NCI-H526 (cell line): ENCODE data around the gene SYCE3.
"Not testable (repeated sequence)": the region's sequence is repeated elsewhere in the genome, so short reads cannot be mapped to it uniquely, and the experiment has no call there.

Experiments
- DNase-seq, 2 experiments: peaks; one replicate each; lab custom pipeline; 2025; lab: John Stamatoyannopoulos, UW

The SYCE3 gene

DNA sequence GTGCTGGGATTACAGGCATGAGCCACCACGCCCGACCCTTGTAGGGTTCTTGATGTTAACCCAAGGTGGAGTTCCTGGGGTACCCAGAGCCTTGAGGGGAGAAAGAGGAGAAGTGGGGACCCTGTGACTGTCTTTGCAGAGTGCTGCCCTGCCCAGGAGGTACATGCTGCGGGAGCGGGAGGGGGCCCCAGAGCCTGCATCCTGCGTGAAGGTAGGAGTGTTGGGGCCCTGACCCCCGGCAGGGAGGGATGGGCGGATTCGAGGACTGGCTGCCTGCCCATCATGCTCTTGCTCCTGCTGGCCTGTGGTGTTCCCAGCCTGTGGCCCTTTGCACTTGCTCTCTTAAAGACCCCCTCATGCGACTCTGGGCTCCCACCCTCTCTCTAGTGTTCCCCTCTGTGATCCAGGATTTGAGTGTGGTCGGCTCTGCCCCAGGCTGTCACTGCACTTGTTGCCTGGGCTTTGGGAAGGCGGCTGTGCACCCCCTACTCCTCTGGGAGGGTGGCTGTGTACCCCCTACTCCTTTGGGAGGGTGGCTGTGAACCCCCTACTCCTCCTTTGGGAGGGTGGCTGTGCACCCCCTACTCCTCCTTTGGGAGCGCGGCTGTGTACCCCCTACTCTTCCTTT is 41.8 kb downstream of the SYCE3 start:
- DNase-seq: no peak

- DNase-seq: not testable (repeated sequence)
Observed at GRCh38 chr22:50520184-50520583, 42.5 kb downstream of the SYCE3 start.

GRCh38 chr22:50519151-50519550 is 43.6 kb downstream of the SYCE3 start:
- no peak for DNase-seq

DNA sequence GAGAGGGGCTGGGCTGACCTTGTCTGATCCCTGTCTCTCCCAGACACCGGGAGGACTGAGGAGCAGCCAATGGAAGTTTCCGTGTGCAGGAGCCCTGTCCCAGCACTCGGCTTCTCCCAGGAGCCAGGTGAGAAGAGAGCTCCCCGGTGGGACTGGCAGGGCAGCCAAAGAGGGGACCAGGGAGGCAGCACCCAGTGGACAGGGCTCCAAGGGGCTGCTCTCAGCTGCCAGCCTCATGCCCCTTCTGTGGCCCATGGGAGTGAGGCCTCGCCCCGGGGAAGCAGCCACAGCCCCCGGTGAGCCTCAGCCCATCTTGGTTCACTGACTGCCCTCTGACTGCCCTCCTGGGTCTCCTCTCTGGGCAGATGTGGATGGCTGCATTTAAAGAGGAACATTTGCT is 44.1 kb downstream of the SYCE3 start:
- no peak for DNase-seq

DNA sequence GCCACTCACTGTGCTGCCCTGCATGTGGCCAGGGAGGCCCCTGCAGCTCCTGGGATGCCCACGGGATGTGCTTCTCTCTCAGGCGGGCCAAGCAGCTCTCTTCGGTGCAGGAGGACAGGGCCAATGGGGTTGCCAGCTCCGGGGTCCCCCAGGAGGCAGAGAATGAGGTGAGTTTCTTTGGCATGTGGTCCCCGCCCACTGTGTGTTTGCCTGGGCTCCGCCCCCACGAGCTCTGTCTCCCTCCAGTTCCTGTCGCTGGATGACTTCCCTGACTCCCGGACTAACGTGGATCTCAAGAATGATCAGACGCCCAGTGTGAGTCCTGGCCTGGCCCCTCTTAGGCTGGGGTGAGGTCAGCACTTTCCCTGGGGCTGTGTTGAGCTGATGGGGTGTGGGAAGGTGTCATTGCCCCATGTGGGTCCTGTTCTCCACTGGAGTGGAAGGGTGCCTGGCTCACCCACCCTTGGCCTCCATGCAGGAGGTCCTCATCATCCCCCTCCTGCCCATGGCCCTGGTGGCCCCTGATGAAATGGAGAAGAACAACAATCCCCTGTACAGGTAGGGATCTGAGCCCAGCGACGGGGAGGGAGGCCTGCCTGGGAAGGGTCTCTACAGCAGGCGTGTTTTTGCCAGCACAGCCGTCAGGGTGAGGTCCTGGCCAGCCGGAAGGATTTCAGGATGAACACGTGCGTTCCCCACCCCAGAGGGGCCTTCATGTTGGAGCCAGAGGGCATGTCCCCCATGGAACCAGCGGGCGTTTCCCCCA is 45.0 kb downstream of the SYCE3 start:
- DNase-seq: no peak

GRCh38 chr22:50516891-50517290 is 45.8 kb downstream of the SYCE3 start:
- DNase-seq: no peak

DNA sequence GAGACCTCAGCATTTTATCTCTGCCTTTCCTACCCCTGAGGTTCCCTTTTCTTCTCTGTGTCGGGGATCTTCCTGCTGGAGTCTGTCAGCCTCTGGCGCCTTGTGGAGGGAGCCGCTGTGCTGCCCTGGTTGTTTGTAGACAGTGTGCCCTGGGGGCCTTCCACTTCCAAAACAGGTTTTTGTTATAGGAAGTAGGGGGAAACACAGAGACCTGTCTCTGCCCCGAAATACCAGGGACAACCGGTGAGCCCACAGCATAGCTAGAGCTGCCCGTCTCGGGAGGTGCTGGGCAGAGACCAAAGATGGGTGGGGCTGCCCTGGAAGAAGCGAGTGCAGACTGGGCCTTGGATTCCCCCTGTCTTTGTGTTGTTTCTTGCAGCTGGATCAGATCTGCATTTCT is 46.7 kb downstream of the SYCE3 start:
- DNase-seq: no peak

GRCh38 chr22:50513175-50513574 is 49.5 kb downstream of the SYCE3 start:
- no peak for DNase-seq

- no peak for DNase-seq
Observed at GRCh38 chr22:50508897-50509296, 53.8 kb downstream of the SYCE3 start.

DNA sequence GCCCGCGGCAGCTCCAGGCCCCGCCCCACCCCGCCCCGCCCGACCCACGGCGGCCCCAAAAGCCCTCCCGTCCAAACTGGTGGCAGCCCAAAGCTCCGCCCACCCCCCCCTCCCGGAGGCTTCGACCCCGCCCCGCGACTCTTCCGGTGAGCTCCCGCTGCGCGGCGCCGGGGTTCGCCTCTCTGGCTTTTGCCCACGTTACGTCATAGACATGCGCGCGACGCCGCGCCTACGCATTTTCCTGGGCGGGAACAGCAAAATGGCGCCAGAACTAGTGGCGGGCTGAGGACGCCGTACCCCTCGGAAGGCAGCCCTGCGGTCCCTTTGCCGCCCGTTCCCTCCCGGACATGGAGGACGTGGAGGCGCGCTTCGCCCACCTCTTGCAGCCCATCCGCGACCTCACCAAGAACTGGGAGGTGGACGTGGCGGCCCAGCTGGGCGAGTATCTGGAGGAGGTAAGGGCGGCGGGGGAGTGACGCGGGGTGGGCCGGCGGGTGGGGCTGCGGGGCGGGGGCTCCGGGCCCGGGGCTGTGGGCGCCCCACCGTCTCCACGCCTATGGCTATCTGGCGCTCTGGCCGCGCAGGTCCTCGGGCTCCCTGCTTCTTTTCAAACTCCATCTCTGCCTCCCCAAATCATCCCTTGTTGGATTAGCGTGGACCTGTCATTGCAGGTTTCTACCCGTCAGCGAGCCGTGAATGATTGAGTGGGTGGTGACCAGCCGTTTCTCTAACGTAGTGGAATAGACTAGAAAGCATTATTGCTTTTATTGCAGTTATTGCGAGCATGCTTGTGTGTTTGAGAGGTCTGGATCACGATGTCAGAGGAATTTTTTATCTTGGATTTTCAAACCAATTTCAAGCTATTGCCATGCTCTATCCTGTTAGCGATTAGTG is 54.5 kb downstream of the SYCE3 start, which contains the start of gene NCAPH2:
NCAPH2 (plus strand) TSS at position 234 of the 894 bp plus-strand sequence; CDS start at position 348, 114 bp downstream.
- DNase-seq: peak; percentile 72 to 96

DNA sequence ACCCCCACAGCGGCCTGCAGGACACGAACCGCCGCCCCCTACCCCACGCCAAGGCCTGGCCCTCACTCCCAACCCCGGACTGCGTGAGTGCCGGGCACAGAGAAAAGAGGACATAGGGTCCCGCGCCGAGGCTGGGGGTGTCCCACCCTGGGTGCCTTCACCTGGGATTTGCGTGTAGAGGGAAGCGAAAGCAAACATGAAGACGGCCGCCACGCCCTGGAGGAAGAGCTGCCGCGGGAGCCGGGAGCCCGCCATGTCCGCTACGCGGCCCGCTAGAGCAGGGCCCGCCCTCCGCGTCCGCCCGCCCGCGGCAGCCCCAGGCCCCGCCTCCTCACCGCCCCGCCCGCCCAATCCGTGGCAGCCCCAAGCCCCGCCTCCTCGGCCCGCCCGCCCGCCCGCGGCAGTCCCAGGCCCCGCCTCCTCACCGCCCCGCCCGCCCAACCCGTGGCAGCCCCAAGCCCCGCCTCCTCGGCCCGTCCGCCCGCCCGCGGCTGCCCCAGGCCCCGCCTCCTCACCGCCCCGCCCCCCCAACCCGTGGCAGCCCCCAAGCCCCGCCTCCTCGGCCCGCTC is 55.2 kb downstream of the SYCE3 start, which contains the start of gene LMF2:
LMF2 (minus strand) TSS at position 282 of the 570 bp plus-strand sequence; CDS start at position 255, 27 bp downstream.
- DNase-seq: no peak

- DNase-seq: no peak
Observed at GRCh38 chr22:50506611-50507420, 55.9 kb downstream of the SYCE3 start.

DNA sequence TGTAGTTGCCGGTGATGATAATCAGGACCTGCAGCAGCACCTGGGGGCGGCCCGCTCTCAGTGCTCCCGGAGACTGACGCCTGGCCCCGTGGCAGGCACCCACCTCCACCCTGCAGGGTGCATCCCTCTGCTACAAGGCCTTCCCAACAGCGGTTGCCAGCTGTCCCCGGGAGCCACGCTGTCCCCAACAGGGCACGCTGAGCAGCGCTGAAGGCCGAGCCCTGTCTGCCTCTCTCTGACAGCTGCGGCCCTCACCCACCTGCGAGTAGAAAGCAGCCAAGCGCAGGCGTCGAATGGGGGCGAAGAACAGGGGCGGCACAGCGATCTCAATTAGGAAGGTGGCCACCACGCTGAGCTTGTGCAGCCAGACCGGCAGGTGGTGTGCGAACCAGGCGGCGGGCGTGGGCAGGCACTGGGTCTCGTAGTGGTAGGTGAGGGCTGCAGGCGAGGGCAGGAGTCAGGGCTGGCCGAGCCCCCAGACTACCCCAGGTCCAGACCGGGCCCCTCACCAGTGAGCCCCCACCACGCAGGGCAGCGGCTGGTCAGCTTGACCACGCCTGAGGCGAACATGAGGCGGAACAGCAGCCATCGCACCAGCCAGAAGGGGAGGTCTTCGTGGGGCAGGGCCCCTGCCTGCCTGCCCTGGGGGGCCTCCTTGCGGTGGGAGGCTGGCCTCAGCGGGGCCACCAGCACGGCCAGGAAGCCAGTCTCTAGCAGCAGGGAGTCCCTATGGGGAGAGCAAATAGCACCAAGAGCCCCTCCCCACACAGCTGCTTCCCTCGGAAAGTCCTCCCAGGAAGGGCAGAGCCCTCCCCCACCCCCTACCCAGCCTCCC is 56.7 kb downstream of the SYCE3 start:
- DNase-seq: no peak

DNA sequence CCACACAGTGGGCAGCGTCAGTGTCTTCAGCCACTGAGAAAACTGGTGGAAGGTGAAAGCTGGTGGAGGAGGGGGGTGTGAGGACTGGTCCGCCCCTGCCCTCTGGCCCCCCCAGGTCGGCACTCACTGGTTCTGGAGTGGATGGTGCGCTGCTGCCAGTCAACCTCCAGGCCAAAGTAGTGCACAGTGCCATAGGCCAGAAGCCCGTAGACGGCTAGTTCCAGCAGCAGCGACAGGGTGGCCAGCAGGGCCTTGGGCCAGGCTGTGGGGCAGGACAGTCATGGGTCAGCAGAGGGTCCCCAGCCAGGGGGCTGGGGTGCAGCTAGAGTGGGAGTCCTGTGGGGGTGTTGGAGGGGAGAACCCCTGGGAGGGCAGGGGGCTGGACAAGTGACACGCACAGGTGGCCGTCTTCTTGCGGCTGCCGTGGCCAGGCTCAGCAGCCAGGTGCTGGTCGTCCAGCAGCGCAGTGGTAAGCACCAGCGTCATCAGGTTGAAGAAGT is 57.4 kb downstream of the SYCE3 start:
- no peak for DNase-seq

GRCh38 chr22:50504369-50505211 is 58.1 kb downstream of the SYCE3 start:
- no peak for DNase-seq

GRCh38 chr22:50503475-50504145 is 59.1 kb downstream of the SYCE3 start:
- DNase-seq: no peak

GRCh38 chr22:50502628-50503474 is 59.9 kb downstream of the SYCE3 start:
- DNase-seq: no peak

DNA sequence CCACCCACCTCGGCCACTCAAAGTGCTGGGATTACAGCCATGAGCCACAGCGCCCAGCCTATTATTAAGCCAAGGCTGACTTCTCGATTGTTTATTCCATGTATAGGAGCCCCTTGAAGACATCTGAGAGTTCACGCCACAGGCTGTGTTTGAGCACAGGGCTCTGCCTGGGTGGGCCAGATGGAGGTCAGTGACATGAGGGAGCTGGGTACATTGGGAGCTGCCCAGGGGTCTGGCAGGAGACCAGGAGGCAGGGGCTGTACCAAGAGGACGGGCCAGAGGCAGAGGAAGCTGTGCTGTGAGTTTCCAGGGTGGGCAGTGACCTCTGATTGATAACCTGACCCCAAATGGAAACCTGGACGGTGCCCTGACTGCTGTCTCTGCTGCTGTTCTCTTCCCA is 60.6 kb downstream of the SYCE3 start:
- no peak for DNase-seq
